ENCODE measurements around the gene GNB5.

Gene GNB5

DNA sequence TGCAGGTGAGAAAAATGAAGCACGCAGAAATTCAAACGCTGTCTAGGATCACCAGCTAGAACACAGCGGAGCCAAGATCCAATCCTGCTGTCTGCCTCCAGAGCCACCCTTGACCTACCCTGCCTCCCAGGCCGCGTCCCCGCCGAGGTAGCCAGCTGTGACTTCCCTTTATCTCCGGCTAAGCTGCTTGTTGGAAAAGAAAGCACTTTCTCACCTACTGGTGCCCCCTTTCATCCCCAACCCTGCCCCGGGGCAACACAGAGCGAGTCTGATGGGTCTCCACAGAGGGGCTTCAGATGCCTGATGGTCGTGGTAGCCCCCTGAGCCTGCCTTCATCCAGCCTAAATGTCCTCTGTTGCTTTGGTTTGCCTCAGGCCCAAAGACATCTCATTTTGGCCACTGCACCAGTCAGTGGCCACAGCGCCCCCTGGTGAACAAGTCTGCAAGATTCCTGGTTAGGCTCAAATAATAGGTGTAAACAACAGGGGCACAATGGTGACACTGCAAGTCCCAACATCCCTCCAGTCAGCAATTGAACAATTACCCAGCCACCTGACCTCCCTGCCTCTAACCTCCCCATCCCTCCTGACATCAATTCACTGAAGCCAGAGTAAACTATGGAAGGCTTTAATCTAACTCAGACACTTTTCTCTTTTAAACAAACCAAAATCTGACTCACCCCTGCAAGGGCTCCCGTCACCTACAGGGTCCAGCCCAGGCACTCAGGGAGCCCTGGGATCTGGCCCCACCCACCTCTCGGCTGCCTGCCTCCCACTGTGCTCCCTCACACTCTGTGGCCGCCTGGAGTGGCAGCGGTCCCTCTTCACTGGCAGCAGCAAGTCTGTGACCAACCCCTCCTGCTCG lies 51.4 kb downstream of the GNB5 start:
- peak; percentile 30 for DNase-seq

DNA sequence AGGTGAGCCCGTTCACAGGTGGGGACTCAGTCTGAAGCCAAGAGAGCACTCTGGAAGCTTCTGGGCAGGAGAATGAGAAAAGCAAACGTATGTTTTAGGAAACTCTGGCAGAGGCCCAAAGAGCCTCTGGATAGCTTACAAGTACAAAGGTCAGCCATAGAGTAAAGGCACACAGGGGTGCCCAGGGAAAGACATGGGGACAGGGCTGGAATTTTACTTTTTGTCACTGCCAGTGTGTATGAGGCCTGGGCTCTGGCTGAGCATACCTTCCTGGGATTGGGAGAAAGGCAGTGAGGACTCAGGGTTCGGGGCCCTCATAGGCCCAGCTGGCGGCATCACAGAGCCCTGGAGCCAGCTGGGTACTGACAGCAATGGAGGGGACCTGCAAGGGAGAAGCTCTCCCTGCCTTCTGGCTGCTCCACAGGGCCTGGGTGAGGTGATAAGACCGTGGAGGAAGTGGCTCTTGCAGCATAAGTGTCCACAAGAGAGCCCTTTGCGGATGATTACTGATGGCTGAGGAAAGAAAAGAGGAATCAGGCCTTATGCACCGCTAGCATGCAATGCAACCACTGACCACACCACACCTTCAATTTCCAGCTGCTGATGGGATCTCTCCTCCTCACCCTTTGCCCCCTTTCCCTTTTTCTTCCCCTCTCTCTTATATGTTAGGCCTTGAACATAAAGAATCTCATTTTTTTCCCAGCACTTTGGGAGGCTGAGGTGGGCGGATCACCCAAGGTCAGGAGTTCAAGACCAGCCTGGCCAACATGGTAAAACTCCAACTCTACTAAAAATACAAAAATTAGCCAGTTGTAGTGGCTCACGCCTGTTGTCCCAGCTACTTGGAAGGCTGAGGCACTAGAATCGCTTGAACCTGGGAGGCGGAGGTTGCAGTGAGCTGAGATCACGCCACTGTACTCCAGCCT lies 53.5 kb downstream of the GNB5 start:
- DNase-seq = no peak

DNA sequence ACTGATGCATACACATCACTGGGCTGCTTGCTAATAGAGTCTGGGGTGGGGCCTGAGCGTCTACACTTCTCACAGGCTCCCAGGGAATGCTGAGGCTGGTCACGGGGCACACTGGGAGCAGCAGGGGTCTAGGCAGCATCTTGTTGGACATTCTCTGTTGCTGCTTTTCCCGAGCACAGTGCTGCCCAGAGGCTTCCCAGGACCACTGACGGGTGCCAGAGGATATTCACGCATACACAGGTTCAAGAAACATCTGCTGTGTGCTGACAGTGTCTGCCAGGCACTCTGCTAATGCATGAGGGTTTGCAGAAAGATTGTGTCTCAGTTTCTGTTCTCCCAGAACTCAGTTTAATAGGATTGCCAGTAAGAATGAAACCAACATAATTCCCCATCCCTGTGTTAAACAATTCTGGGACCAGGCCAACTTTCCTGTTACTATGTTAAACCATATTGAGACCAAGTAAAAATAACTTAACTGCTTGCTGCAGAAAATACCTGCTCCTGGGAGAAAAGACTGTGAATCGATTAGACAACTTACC lies 54.7 kb downstream of the GNB5 start:
- DNase-seq = no peak

DNA sequence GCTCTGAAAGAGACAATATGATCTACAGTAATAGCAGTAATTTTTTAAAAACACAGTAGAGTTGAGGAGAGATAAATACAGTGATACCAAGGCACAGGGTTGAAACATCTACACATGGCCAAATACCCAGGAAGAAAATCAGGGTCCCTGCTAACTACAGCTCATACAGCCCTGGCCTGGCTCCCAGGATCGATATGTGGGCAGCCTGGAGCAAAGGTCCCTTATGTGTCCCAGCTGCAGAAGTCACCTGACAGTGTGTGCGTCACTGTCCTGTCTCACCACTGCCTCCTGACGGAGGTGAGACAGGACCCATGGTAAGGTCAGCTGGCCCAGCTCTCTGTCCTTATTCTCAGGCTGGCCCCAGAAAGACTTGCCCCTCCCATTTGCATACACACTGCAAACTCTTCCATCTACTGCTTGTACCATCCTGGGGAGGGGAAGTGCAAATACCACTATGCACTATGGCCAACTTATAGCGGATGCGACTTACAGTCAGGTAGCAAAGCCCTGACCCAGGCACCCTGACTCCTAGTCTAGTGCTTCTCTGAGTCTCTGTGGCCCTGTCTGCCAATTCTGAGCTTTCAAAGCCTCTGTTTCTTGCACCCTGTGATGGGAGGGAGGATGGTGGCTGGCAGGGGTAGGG lies 56.6 kb downstream of the GNB5 start:
- no peak for DNase-seq

DNA sequence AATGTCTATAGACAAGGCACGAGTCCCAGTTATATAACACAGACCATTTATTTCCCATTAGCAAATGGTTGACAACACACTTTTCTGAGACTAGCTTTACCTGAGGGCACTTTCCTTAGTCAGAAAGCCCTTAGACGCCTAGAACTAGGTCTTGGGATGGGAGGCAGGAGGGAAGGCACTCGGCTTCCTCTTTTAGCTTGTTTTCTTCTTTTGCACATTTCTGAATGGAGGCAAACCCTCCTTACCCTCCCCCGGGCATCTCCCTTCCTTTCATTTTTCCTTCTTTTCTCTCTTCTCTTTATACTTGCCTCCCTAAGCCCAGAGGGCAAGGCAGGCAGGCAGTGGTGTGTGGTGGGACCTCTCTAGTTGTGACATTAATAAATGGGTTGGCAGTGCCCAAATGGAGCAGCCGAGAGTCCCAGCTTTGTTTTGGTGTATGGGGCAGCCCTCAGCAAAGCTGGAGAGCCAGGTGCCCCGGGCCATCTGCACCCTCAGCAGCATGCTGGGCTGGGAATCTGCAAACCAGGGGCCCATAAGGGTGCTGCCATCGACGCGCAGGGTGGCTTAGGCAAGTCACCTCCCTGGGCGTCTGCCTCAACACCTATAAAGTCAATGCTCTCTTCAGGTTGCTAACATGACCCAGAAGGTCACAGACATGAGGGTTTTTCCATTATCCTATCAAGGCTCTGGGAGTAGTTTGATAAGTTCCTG lies 57.5 kb downstream of the GNB5 start:
- no peak for DNase-seq

DNA sequence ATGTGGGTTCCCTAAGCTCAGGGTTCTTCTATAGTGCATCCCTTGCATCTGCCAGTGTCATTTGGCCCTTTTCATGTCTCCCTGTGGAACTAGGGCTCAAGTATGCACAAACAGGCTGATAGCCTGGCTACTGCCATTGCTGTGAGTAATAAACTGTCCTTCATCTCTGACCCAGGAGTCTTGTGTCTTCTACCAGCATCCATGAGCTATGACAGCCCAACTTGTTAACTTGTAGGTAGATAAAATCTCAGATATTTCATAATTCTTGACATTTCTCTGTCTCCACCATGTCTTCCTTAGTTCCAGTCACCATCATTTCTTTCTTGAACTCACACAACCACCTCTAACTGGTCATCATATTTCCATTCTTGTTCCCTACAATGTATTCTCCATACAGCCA lies 59.1 kb downstream of the GNB5 start:
- DNase-seq = no peak

DNA sequence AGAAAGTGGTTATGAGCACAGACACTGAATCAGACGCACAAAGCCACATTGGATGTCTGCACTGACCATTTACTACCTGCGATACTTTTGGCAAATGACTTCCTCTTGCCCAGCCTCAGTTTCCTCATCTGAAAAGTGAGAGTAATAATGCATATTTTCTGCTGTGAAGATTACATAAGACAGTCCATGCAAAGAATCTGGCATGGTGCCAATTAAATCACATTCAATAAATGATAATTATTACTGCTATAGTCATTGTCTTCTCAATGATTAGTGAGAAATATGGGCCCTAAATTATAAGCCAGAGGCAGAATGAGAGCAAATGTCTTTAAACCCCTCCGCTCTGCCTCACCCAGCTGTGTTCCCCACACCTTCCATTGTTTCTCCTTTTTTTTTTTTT lies 62.6 kb downstream of the GNB5 start:
- no peak for DNase-seq

DNA sequence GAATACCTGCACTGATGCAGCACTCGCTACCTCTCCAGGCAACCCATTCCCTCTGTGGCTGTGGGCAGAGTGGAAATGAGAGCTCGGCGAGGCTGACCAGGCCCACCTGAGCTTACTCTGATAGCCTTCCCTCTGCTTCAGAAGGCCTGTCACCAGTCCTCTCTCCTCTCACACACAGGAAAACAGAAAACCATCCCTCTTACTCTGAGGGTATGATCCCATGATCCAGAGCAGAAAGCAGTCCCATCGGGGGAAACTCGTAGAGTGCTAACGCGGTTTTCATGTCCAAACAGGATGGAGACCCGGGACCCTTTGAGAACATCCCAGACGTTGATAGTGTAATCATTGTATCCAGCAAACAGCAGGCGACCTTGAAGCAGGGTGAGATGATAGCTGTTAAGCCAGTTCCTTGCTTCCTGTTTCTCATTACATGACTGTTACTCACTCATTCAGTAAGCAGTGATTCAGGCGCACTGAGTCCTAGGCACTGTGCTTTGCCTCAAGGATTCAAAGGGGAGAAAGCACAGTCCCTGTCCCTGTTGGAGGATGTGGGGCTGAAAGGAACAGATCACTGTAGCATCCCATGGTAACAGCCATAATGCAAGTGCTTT lies 66.8 kb downstream of the GNB5 start:
- no peak for DNase-seq

DNA sequence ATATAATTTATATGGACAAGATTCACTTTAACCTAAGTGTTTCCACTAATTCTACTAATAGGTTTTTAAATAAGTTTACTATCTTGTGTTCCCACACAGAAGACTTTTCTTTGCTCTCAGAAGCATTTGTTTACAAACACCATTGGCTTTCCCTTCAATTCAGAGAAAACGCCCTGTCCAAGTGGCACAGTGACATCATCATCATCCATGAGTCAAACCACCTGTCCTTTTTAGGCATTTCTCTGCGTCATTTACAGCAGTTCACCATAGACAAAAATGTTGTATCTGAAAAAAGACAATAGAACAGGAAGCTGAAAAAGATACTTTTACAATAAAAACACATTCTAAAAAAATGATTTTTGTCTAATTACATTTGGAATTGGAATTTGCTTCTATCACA lies 69.3 kb downstream of the GNB5 start:
- no peak for DNase-seq

DNA sequence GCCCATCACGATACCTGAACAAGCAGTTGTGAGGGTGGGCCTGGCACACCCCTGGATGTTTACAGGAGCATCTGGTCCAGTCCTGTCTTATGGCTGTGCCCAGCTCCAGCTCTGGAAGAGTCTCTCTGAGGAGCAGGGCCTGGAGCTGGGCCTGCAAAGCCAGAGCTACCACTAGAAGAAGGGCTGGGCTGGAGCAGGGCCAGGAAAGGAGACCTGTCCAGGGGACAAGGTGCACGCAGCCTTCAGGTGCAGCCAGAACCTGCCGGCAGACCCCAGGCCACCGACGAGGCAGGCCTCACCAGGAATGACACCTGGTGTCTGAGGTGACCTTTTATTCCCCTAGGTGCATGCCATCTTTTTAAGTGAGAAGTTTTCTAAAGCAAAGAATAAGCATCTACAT lies 70.2 kb downstream of the GNB5 start:
- no peak for DNase-seq

DNA sequence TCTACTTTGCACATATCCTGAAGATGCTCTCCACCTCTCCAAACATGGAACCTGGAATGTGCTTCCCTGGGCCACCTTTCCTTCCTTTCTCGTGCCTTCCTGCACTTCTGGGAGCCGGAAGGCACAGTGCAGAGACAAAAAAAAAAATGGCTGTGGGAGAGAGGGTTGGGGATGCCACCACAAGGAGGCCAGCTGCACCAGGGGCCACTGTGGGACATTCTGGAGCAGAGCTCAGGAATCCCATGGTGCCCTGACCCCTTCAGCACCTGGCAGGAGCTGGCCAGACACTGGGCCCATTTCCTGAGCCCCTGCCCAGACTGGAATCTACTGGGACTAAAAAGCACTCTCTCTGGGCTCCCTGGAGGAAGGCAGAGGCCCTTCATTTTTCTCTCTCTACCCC lies 70.7 kb downstream of the GNB5 start:
- no peak for DNase-seq

DNA sequence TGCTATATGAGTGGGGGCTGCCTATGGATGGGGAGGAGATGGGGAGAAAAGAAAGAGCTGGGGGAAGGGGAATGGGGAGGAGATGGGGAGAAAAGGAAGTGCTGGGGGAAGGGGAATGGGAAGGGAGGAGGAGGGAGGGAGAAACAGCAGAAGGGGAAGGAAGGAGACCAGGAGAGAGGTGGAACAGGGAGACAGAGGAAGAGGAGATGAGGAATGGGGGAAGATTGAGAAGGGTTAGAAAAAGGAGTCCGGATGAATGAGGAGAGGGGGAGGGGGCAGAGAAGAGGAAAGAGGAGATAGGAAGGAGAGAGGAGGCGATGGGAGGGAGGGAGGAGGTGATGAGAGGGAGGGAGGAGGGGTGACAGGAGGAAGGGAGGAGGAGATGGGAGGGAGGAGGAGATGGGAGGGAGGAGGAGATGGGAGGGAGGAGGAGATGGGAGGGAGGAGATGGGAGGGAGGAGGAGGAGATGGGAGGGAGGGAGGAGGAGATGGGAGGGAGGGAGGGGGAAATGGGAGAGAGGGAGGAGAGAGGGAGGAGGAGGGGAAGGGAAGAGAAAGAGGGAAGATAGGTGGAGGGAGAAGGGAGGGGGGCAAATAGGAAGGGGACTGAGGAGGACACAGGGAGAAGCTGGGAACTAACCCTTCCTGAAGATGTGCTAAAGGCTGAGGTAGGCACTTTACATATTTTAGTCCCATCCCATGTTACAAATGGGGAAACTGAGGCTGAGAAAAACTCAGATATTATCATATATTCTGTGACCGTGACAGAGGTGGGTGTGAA lies 72.0 kb downstream of the GNB5 start:
- DNase-seq = no peak

DNA sequence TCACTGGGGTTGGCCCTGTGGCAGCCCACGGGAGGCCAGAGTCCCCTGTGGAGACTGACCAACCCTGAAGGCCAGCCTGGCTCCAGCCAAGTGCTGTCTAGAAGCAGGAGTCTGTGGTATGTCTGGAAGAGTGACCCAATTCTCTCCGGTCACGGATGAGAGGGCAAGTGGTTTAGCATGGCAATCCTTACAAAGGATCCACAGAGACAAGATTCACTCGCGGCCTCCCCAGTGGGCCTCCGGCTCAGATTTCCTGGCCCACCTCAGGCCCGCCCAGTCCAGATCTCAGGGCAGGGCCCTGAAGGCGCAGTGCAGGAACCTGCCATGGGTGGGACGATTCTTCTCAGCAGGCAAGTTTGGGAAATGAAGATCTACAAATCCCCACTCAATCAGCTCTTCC lies 73.6 kb downstream of the GNB5 start:
- DNase-seq = peak; percentile 26

DNA sequence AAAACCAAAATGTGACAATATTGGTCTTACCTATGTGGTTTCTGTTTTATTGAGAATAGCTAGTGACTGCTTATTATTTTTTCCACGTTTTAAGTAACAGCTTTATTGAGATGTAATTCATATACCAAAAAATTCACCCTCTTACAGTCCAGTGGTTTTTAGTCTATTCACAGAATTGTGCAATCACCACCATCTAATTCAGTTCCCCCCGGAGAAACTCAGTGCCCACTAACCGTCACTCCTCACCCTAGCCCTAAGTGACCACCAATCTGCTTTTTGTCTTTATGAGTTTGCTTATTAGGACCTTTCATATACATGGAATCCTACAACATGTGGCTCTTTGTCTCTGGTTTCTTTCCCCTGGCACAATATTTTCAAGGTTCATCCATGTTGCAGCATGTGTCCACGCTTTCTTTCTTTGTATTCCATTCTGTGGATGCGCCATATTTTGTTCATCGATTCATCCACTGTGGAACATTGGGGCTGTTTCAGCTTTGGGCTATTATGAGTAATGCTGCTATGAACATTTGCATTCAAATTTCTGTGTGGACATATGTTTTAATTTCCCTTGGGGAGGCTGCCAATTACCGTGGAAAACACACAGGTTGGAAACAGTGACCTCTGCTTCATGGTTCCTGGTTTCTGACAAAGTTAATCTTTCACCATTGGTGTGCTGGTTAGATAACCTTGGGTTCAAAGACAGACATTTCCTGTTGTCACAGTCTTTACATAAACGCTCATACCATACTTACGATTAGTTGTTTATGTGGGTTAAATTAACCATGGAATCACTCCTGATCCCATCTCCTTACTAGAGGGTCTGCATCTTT lies 75.4 kb downstream of the GNB5 start:
- peak; percentile 29 for DNase-seq

DNA sequence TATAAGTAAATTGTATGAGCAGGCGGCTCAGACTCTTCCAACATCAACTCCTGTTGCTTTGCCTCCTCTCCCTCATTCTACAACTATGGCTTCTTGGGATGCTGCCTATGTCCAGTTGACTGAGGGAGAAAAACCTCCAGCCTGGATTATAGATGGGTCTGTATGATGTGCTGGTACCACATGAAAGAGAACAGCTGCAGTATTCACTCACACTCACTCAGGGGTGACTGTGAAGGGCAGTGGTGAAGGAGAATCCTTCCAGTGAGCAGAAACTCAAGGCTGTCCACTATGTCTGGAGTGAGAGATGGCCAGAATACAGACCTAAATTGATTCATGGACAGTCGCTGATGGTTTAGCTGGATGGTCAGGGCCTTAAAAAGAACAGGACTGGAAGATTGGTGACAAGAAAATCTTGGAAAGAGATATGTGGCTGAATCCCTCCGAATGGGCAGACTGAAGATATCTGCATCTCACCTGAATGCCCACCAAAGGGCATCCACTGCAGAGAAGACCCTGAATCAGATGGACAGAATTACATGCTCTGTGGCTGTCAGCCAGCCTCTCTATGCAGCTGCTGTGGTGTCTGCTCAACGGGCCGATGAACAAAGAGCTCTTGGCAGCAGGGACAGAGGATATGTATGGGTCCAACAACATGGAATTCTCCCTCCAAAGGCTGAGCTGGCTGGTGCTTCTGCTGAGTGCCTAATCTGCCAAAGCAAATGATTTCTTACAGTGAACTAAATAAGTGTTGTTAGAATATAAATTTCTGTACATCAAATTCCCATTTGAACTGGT lies 76.7 kb downstream of the GNB5 start:
- no peak for DNase-seq

DNA sequence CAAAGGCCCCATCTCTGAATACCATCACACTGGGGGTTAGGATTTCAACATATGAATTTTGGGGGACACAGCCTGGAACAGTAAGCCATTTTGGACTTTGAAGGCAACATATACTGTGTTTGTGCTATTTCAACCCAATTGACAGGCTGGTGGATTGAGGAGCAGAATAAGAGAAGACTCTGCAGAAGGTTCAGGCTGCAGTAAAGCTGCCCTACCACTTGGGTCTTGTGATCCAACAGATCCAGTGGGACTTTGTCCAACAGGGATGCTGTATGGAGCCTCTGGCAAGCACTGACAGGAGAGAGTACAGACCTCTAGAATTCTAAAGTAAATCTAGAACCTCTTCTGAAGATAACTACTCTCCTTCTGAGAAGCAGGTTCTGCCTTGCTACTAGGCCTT lies 77.5 kb downstream of the GNB5 start:
- DNase-seq = no peak

DNA sequence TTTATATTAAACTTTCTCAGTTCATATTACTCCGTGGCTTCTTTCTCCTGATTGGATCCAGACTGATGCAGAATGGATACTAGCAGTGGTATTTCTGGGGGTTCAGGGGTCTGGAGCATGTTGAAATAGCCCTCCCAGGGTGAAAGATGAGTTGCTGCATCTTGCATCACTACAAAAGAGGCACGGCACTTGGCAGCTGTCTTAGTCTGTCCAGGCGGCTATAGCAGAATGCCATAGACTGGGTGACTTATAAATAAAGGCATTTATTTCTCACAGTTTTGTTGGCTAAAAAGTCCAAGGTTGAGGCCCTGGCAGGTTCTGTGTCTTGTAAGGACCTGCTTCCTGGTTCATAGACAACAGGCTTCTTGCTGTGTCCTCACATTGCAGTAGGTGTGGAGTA lies 78.0 kb downstream of the GNB5 start:
- DNase-seq = no peak

DNA sequence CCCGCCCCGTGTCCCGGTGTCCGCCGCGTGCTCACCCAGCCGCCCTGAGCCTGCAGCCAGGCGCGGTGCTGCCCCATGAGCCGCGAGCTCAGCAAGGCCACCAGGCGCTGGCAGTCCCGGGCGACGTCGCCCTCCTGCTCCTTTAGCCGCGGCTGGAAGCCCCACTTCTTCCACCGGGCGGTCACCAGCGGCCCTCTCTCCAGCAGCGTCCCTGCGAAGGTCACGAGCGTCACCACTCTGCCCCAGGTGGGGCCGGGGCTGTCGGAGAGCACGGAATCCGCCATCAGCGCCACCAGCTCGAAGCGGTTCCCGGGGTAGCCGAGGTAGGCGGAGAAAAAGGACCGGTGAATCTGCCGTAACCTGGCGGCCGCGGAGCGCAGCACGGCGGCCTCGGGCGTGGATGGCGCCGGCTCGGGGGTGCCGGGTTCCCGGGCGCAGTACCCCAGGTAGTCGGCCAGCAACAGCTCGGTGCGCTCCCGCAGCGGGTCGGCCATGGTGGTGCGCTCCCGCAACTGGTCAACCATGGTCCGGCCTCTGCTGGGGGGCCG lies 78.9 kb downstream of the GNB5 start:
- DNase-seq = no peak

DNA sequence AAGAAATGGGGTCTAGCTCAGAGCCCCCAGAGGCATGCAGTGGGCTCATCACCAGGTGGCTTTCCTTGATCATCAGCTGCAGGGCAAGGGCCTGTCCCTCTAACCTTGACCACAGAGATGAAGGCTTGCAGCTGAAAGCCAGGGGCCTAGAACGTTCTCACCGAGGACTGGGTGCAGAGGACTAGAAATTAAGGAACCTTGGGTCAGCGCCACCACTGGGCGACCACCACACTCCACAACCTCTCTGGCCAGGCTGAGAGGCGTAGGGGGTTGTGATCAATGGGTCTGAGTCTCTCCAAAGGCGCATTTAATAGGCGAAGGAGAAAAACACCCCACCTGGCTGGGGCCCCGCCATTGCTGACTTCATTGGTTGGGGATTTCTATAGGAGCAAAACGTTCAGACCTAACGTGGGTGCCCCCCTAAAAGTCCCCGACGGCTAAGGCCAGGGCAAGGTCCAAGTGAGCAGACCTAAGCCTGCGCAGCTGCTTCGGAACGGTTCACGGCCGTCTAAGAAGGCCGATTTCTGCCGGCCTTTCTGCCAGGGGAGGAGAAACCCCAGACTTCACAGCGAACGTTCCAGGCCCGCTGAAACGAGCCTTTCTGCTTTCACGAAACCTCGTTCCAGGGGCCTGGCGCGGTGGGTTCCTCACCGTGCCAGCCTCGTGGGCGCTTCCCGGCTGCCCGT lies 79.5 kb downstream of the GNB5 start:
- no peak for DNase-seq
